Hepatocyte (in vitro differentiated cells): ENCODE results near the gene SSR1. TPM values are rescaled to one million over a fixed set of nuclear protein-coding genes. Genes with fewer than 3 reads are reported as not detected.

ENCODE experiments used
- DNase-seq: peaks from one replicate; pipeline ENCODE4 v3.0.0-alpha.2; 2016; ENCODE audit warnings: low spot score
- H2AFZ ChIP-seq: fragments of 200-600 bp; sonication (generic); 2 replicates; pipeline ENCODE4 v1.6.0; 2016; ENCODE audit warnings: antibody characterized with exemption, mild to moderate bottlenecking
- H3K27ac ChIP-seq: fragments of 200-600 bp; sonication (generic); 2 replicates; pipeline ENCODE4 v1.5.1; 2016; ENCODE audit warnings: mild to moderate bottlenecking
- H3K27me3 ChIP-seq: fragments of 200-600 bp; sonication (generic); 2 replicates; pipeline ENCODE4 v1.6.1; 2016
- H3K36me3 ChIP-seq: fragments of 200-600 bp; sonication (generic); replicated peaks from 2 replicates; pipeline ENCODE4 v1.5.1; 2016; ENCODE audit warnings: low read depth; ENCODE audit not compliant: insufficient read depth
- H3K4me1 ChIP-seq: fragments of 200-600 bp; sonication (generic); 2 replicates; pipeline ENCODE4 v1.5.1; 2016; ENCODE audit warnings: mild to moderate bottlenecking, moderate library complexity; ENCODE audit not compliant: insufficient read depth
- H3K4me2 ChIP-seq: fragments of 200-600 bp; sonication (generic); 2 replicates; pipeline ENCODE4 v1.6.0; 2016
- H3K4me3 ChIP-seq: fragments of 200-600 bp; sonication (generic); 2 replicates; pipeline ENCODE4 v1.5.1; 2016; ENCODE audit warnings: mild to moderate bottlenecking
- H3K79me2 ChIP-seq: fragments of 200-600 bp; sonication (generic); 2 replicates; pipeline ENCODE4 v1.6.0; 2017; ENCODE audit warnings: mild to moderate bottlenecking
- H3K9me2 ChIP-seq: fragments of 200-600 bp; sonication (generic); replicated peaks from 2 replicates; pipeline ENCODE4 v1.6.0; 2017; ENCODE audit warnings: mild to moderate bottlenecking; ENCODE audit not compliant: insufficient read depth
- H3K9me3 ChIP-seq: fragments of 200-600 bp; sonication (generic); 2 replicates; pipeline ENCODE4 v1.5.1; 2016; ENCODE audit warnings: low read depth, mild to moderate bottlenecking
- H4K20me1 ChIP-seq: fragments of 200-600 bp; sonication (generic); 2 replicates; pipeline ENCODE4 v1.6.0; 2016; ENCODE audit warnings: mild to moderate bottlenecking; ENCODE audit not compliant: insufficient read depth, poor library complexity, severe bottlenecking
- CTCF ChIP-seq: fragments of 200-600 bp; sonication (generic); IDR thresholded peaks from 2 replicates; pipeline ENCODE4 v1.5.1; 2016; ENCODE audit warnings: antibody characterized with exemption, mild to moderate bottlenecking; ENCODE audit not compliant: poor library complexity
- EZH2 ChIP-seq: fragments of 200-600 bp; sonication (generic); IDR thresholded peaks from 2 replicates; pipeline ENCODE4 v1.6.1; 2016; ENCODE audit warnings: antibody characterized with exemption, mild to moderate bottlenecking, borderline replicate concordance
- EZH2phosphoT487 ChIP-seq: fragments of 200-600 bp; sonication (generic); IDR thresholded peaks from one replicate; pipeline ENCODE4 v1.6.1; 2018; ENCODE audit warnings: antibody characterized with exemption, mild to moderate bottlenecking, low read depth, moderate library complexity; ENCODE audit not compliant: unreplicated experiment, severe bottlenecking
- WGBS: methylation state at CpG from one replicate; pipeline ENCODE4 v1.1.6; 2016; ENCODE audit warnings: low lambda C conversion rate; ENCODE audit errors: missing lambda C conversion rate; 5-methylcytosine and 5-hydroxymethylcytosine counted together
- polyA plus RNA-seq: library from polyadenylated mRNA; unstranded; fragments of >200 nt; fragmentation: Nextera tagmentation; extraction: Ambion mirVana; gene quantifications from 2 replicates; pipeline ENCODE4 v1.2.1, GENCODE V29; 2016
- total RNA-seq: library from RNA; depleted of rRNA; stranded (reverse); fragments of >200 nt; gene quantifications from 2 replicates; pipeline ENCODE4 v1.2.3, GENCODE V29; 2014

SSR1 gene
- total and polyA plus RNA-seq, 2 experiments from 2014 or later: 170 to 195 TPM

GRCh38 chr6:7229376-7230326 is 83.3 kb downstream of the SSR1 start:
- TF ChIP-seq EZH2phosphoT487: no peak
- no peak for TF ChIP-seq CTCF
- TF ChIP-seq EZH2: no peak
- no peaks in the 10 kb centered on the region for H3K9me2 ChIP-seq
- no peak overlapping the region for H3K4me2 ChIP-seq
- H4K20me1 ChIP-seq: peaks cover 3% of the 10 kb centered on the region
- no peaks in the 10 kb centered on the region for H3K4me1 ChIP-seq
- no peaks in the 10 kb centered on the region for H3K27me3 ChIP-seq
- no peak overlapping the region for H3K27ac ChIP-seq
- H3K9me3 ChIP-seq: no peaks in the 10 kb centered on the region
- no peak overlapping the region for H3K4me3 ChIP-seq
- no peaks in the 10 kb centered on the region for H3K36me3 ChIP-seq
- DNase-seq: no peak
- 98% methylated on average over 55 of the region's 62 CpGs for WGBS
- no peak overlapping the region for H2AFZ ChIP-seq
- peaks cover 26% of the 10 kb centered on the region for H3K79me2 ChIP-seq

GRCh38 chr6:7228662-7229375 is 84.2 kb downstream of the SSR1 start:
- Histone ChIP-seq H3K79me2 (peaks cover 18% of the 10 kb centered on the region), H3K36me3 (no peaks in the 10 kb centered on the region), H3K4me3 (no peak overlapping the region), H2AFZ (no peak overlapping the region), H3K4me2 (no peak overlapping the region), H3K9me3 (no peaks in the 10 kb centered on the region), H3K9me2 (no peaks in the 10 kb centered on the region), H3K4me1 (no peaks in the 10 kb centered on the region), H3K27ac (no peak overlapping the region), H4K20me1 (no peaks in the 10 kb centered on the region), H3K27me3 (no peaks in the 10 kb centered on the region)
- TF ChIP-seq CTCF (no peak), EZH2 (no peak), EZH2phosphoT487 (no peak)
- no peak for DNase-seq
- WGBS: 94% methylated on average over 21 of the region's 21 CpGs

- Histone ChIP-seq H3K79me2 (peaks cover 2% of the 10 kb centered on the region), H3K9me2 (no peaks in the 10 kb centered on the region), H3K27ac (no peak overlapping the region), H3K27me3 (no peaks in the 10 kb centered on the region), H3K4me3 (no peak overlapping the region), H3K36me3 (no peaks in the 10 kb centered on the region), H3K4me1 (no peaks in the 10 kb centered on the region), H2AFZ (no peak overlapping the region), H4K20me1 (no peaks in the 10 kb centered on the region), H3K4me2 (no peak overlapping the region), H3K9me3 (no peaks in the 10 kb centered on the region)
- WGBS: 98% methylated on average over 9 of the region's 9 CpGs
- TF ChIP-seq EZH2: no peak
- TF ChIP-seq CTCF: no peak
- no peak for TF ChIP-seq EZH2phosphoT487
- DNase-seq: no peak
These were observed 88.3 kb downstream of the SSR1 start for GRCh38 chr6:7224731-7225130.
